HEK293T (cell line): ENCODE results near the gene KIF7.

ENCODE experiments used
- CTCF ChIA-PET: fragments of 350-600 bp; formaldehyde crosslinking; extraction: SDS; loops from one replicate; lab custom pipeline; 2021; ENCODE audit warnings: antibody characterized with exemption, inconsistent platforms; lab: Yijun Ruan, JAX
- POLR2A ChIA-PET: fragments of 350-600 bp; formaldehyde crosslinking; extraction: SDS; loops from one replicate; lab custom pipeline; 2020; ENCODE audit warnings: antibody characterized with exemption, inconsistent platforms; lab: Yijun Ruan, JAX
- DNase-seq: peaks from one replicate; pipeline ENCODE4 v3.0.0; 2012; ENCODE audit warnings: mixed read lengths; ENCODE audit errors: extremely low spot score
- ARNT ChIP-seq: fragments of 450-650 bp; IDR thresholded peaks from 2 replicates; pipeline ENCODE4 v1.6.1; 2017; ENCODE audit warnings: mild to moderate bottlenecking
- BHLHE40 ChIP-seq: fragments of 450-650 bp; IDR thresholded peaks from 2 replicates; pipeline ENCODE4 v1.6.1; 2016; ENCODE audit warnings: mild to moderate bottlenecking, moderate library complexity, borderline replicate concordance
- CTBP1 ChIP-seq: fragments of 450-650 bp; IDR thresholded peaks from 2 replicates; pipeline ENCODE4 v1.6.1; 2016; ENCODE audit warnings: borderline replicate concordance
- ELF4 ChIP-seq: fragments of 450-650 bp; IDR thresholded peaks from 2 replicates; pipeline ENCODE4 v1.6.1; 2017; ENCODE audit warnings: antibody characterized with exemption
- FOXA1 ChIP-seq: fragments of 450-650 bp; IDR thresholded peaks from 2 replicates; pipeline ENCODE4 v1.6.1; 2016; ENCODE audit warnings: mild to moderate bottlenecking
- FOXK2 ChIP-seq: fragments of 450-650 bp; IDR thresholded peaks from 2 replicates; pipeline ENCODE4 v1.6.1; 2016; ENCODE audit warnings: mild to moderate bottlenecking
- FOXM1 ChIP-seq: fragments of 450-650 bp; IDR thresholded peaks from 2 replicates; pipeline ENCODE4 v1.6.1; 2017; ENCODE audit warnings: mild to moderate bottlenecking, borderline replicate concordance
- HDGF ChIP-seq: fragments of 450-650 bp; IDR thresholded peaks from 2 replicates; pipeline ENCODE4 v1.6.1; 2017; ENCODE audit warnings: antibody characterized with exemption, borderline replicate concordance
- L3MBTL2 ChIP-seq: fragments of 450-650 bp; conservative IDR thresholded peaks from 2 replicates; pipeline ENCODE4 v1.6.1; 2016; ENCODE audit warnings: mild to moderate bottlenecking
- LEF1 ChIP-seq: fragments of 450-650 bp; IDR thresholded peaks from 2 replicates; pipeline ENCODE4 v1.6.1; 2017; ENCODE audit warnings: mild to moderate bottlenecking, borderline replicate concordance
- NFRKB ChIP-seq: fragments of 450-650 bp; IDR thresholded peaks from 2 replicates; pipeline ENCODE4 v1.6.1; 2016; ENCODE audit warnings: mild to moderate bottlenecking, moderate library complexity
- PKNOX1 ChIP-seq: fragments of 450-650 bp; IDR thresholded peaks from 2 replicates; pipeline ENCODE4 v1.6.1; 2016
- SP1 ChIP-seq: fragments of 450-650 bp; IDR thresholded peaks from 2 replicates; pipeline ENCODE4 v1.6.1; 2017
- SUZ12 ChIP-seq: fragments of 450-650 bp; IDR thresholded peaks from 2 replicates; pipeline ENCODE4 v1.6.1; 2016; ENCODE audit warnings: mild to moderate bottlenecking
- TARDBP ChIP-seq: fragments of 450-650 bp; IDR thresholded peaks from 2 replicates; pipeline ENCODE4 v1.6.1; 2016
- ZNF384 ChIP-seq: fragments of 450-650 bp; IDR thresholded peaks from 2 replicates; pipeline ENCODE4 v1.6.1; 2016

Gene KIF7

GRCh38 chr15:89666858-89667705 is 11.8 kb upstream of the KIF7 start:
- ChIA-PET CTCF (interaction anchor here (1.4 kb wide), 1 partner anchor 20 kb away, joined by 5 read pairs; no protein-coding TSS in a partner anchor), POLR2A (interaction anchor here (1.2 kb wide), 1 partner anchor 12 kb away, joined by 4 read pairs; the partner anchor contains the start of gene KIF7)
- no peak for TF ChIP-seq CTBP1
- TF ChIP-seq ZNF384, result no peak
- TF ChIP-seq ELF4, result no peak
- TF ChIP-seq NFRKB, result no peak
- no peak for TF ChIP-seq FOXA1
- no peak for TF ChIP-seq BHLHE40
- TF ChIP-seq HDGF, result no peak

GRCh38 chr15:89666184-89666857 is 11.1 kb upstream of the KIF7 start:
- ChIA-PET CTCF (interaction anchor here (1.4 kb wide), 1 partner anchor 19 kb away, joined by 5 read pairs; no protein-coding TSS in a partner anchor), POLR2A (interaction anchor here (0.7 to 2.6 kb wide), 5 partner anchors 8 to 74 kb away, joined by 3 to 8 read pairs (median 4); no protein-coding TSS in a partner anchor)
- DNase-seq, result peak; percentile 13
- no peak for TF ChIP-seq SUZ12

More at GRCh38 chr15:89666858-89667705, 11.8 kb upstream of the KIF7 start:
- peak; percentile 7 for DNase-seq

GRCh38 chr15:89665449-89666181 is 10.3 kb upstream of the KIF7 start:
- POLR2A ChIA-PET, result interaction anchor here (0.6 to 2.6 kb wide), 9 partner anchors 9 to 95 kb away, joined by 3 to 8 read pairs (median 4); partner anchors contain the start of gene TICRR
- peak; percentile 72 for DNase-seq
- TF ChIP-seq SUZ12, result no peak
- TF ChIP-seq ARNT, result 0 out of 2 replicates have a peak, but pooled peaks have one; percentile 13
- 0 out of 2 replicates have a peak, but pooled peaks have one; percentile 52 for TF ChIP-seq FOXM1
- TF ChIP-seq BHLHE40, result no peak
- CTCF ChIA-PET, result interaction anchor here (1.4 to 2.0 kb wide), 2 partner anchors 8 to 18 kb away, joined by 5 to 7 read pairs; no protein-coding TSS in a partner anchor

- TF ChIP-seq HDGF (no peak), LEF1 (no peak), SUZ12 (no peak), SP1 (no peak), CTBP1 (no peak), BHLHE40 (no peak), FOXK2 (no peak), ZNF384 (no peak), L3MBTL2 (no peak), FOXM1 (no peak), ELF4 (no peak), TARDBP (no peak), NFRKB (no peak), ARNT (no peak), FOXA1 (no peak), PKNOX1 (no peak)
Observed at GRCh38 chr15:89664441-89665350, 9.4 kb upstream of the KIF7 start.

GRCh38 chr15:89662893-89663626 is 7.8 kb upstream of the KIF7 start:
- ChIA-PET CTCF (interaction anchor here (1.3 to 2.5 kb wide), 3 partner anchors 9 to 16 kb away, joined by 4 to 17 read pairs (median 7); no protein-coding TSS in a partner anchor), POLR2A (interaction anchor here (1.2 kb wide), 1 partner anchor 10 kb away, joined by 4 read pairs; no protein-coding TSS in a partner anchor)
- DNase-seq, result no peak
- no peak for TF ChIP-seq FOXA1
- TF ChIP-seq FOXM1, result no peak
- no peak for TF ChIP-seq PKNOX1
- no peak for TF ChIP-seq ARNT
- TF ChIP-seq BHLHE40, result no peak
- no peak for TF ChIP-seq FOXK2
- TF ChIP-seq NFRKB, result no peak
- no peak for TF ChIP-seq HDGF
- TF ChIP-seq CTBP1, result no peak
- TF ChIP-seq TARDBP, result no peak
- TF ChIP-seq L3MBTL2, result no peak
- no peak for TF ChIP-seq LEF1
- TF ChIP-seq SUZ12, result no peak
- TF ChIP-seq ZNF384, result no peak
- no peak for TF ChIP-seq ELF4
- TF ChIP-seq SP1, result no peak

More at GRCh38 chr15:89664441-89665350, 9.4 kb upstream of the KIF7 start:
- CTCF ChIA-PET, result interaction anchor here (1.0 to 2.0 kb wide), 2 partner anchors 9 to 18 kb away, joined by 3 to 7 read pairs; no protein-coding TSS in a partner anchor
- POLR2A ChIA-PET, result interaction anchor here (0.8 to 2.6 kb wide), 6 partner anchors 10 to 96 kb away, joined by 3 to 8 read pairs (median 4); partner anchors contain the start of gene TICRR
- DNase-seq, result peak; percentile 10
